Upper lobe of left lung (tissue), 6 donors: Measurements from ENCODE around the gene MATCAP1. TPM values are rescaled to one million over a fixed set of nuclear protein-coding genes. Genes with fewer than 3 reads are reported as not detected.
A peak's percentile ranks its signal among the peaks of the same experiment; 100 is the strongest.

ENCODE experiments used
- ATAC-seq, 2 donors: fragments of 200-7000 bp; cut with Tn5 transposase; one replicate each; pipeline ENCODE4 v1.9.1; 2022; ENCODE audit warnings: mild to moderate bottlenecking in 2 of 2, moderate library complexity in 2 of 2; ENCODE audit not compliant: low FRiP score in 2 of 2
- DNase-seq, 2 donors: peaks; one replicate each; pipeline ENCODE4 v3.0.0-alpha.2; 2019 to 2020
- H3K27ac ChIP-seq, 4 donors: fragments of 200-600 bp; sonication (generic); one replicate each; pipeline ENCODE4 v1.5.1; 2016 to 2019
- H3K27me3 ChIP-seq, 4 donors: fragments of 200-600 bp; sonication (generic); one replicate each; pipeline ENCODE4 v1.5.1; 2017 to 2019
- H3K36me3 ChIP-seq, 4 donors: fragments of 200-600 bp; sonication (generic); one replicate each; pipeline ENCODE4 v1.5.1; 2016 to 2019
- H3K4me1 ChIP-seq, 4 donors: fragments of 200-600 bp; sonication (generic); one replicate each; pipeline ENCODE4 v1.5.1; 2018 to 2019
- H3K4me3 ChIP-seq, 4 donors: fragments of 200-600 bp; sonication (generic); one replicate each; pipeline ENCODE4 v1.5.1; 2017 to 2019; ENCODE audit warnings: mild to moderate bottlenecking in 2 of 4, moderate library complexity in 1 of 4
- H3K9me3 ChIP-seq, 4 donors: fragments of 200-600 bp; sonication (generic); one replicate each; pipeline ENCODE4 v1.5.1; 2018 to 2019
- CTCF ChIP-seq, 6 experiments: fragments of 450-650 bp in 4 of 6; fragments of 200-600 bp in 2 of 6; sonication (generic) in 2 of 6; IDR thresholded peaks; one replicate each; pipeline ENCODE4 v1.5.1; 2016 to 2019; ENCODE audit warnings: antibody characterized with exemption in 6 of 6
- EP300 ChIP-seq, 4 donors: sonication (generic); formaldehyde crosslinking; IDR thresholded peaks; one replicate each; pipeline ENCODE4 v1.5.1; 2017; ENCODE audit warnings: antibody characterized with exemption in 4 of 4, control low read depth in 2 of 4
- POLR2A ChIP-seq, 4 donors: fragments of 450-650 bp; IDR thresholded peaks; one replicate each; pipeline ENCODE4 v1.5.1; 2016 to 2017; ENCODE audit warnings: antibody characterized with exemption in 4 of 4, mild to moderate bottlenecking in 2 of 4
- POLR2AphosphoS5 ChIP-seq, 2 donors: sonication (generic); formaldehyde crosslinking; IDR thresholded peaks; one replicate each; pipeline ENCODE4 v1.5.1; 2017; ENCODE audit warnings: antibody characterized with exemption in 2 of 2
- WGBS, 2 donors: methylation state at CpG; one replicate each; pipeline ENCODE4 v1.1.5; 2017 to 2018; 5-methylcytosine and 5-hydroxymethylcytosine counted together
- total RNA-seq, 6 donors: library from RNA; depleted of rRNA in 4 of 6; stranded (reverse); fragments of >200 nt in 4 of 6; gene quantifications; one replicate each; pipeline versions ENCODE4 v1.1.0 to v1.2.1, GENCODE V29; 2016 to 2021
- donor health status: DM: no; HTN: no; CAD: no; lungs with moderate emphysema.
- donor health status: DM: no; HTN: yes; CAD: no; lungs with severe emphysema.

Gene MATCAP1
- total RNA-seq, 6 donors from 2014 or later: 9.1 to 147 (median 31.1) TPM

GRCh38 chr16:67223992-67224391 lies 40.2 kb upstream of the MATCAP1 start:
- DNase-seq (no peak), ATAC-seq (no peak)
- no peaks in the 10 kb centered on the region for H3K27me3 ChIP-seq
- peaks cover 17 to 40% (median 29%) of the 10 kb centered on the region in 4 donors for H3K4me1 ChIP-seq
- H3K27ac ChIP-seq: peak overlapping the region in 2 of 4 donors; percentile 53 to 64
- TF ChIP-seq CTCF (IDR thresholded peaks at IDR 0.05): no peak
- TF ChIP-seq POLR2A (IDR thresholded peaks at IDR 0.05): no peak
- TF ChIP-seq POLR2AphosphoS5 (IDR thresholded peaks at IDR 0.05): no peak
- TF ChIP-seq EP300 (IDR thresholded peaks at IDR 0.05): no peak
- 44 to 53% methylated on average over 1 to 3 of the region's 3 CpGs for WGBS, 2 donors
- peaks cover 7 to 11% (median 9%) of the 10 kb centered on the region in 4 donors for H3K36me3 ChIP-seq
- no peak overlapping the region for H3K4me3 ChIP-seq
- H3K9me3 ChIP-seq: no peaks in the 10 kb centered on the region

GRCh38 chr16:67216612-67217490 lies 33.1 kb upstream of the MATCAP1 start:
- peak; percentile 71 to 76 for ATAC-seq
- H3K4me3 ChIP-seq: no peak overlapping the region

DNA sequence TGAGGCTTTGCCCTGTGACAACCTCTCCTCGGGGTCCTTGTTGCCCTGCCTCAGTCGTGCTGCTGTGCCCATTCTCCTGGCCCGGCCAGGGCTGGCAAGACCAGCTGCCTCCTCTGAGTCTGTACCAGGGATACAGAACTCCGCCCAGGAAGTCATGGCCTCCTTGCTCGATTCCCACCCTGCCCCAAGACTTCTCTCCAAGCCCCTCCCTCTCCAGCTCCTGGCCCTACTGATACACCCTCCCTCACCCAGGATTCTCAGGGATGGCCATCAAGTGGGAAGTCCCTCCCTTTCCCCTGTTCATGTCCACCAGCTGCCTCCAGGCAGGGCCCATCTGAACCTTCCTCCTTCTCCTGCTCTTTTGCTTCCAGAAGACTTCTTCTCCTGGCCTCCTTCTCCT lies 31.9 kb upstream of the MATCAP1 start:
- WGBS, 2 donors: 57 to 61% methylated on average over 5 of the region's 5 CpGs
- no peak overlapping the region for H3K4me3 ChIP-seq
- H3K4me1 ChIP-seq: peaks cover 23 to 34% (median 31%) of the 10 kb centered on the region in 4 donors
- peak overlapping the region in 3 of 4 donors; percentile 24 to 67 (median 32) for H3K27ac ChIP-seq
- DNase-seq: no peak
- ATAC-seq: no peak
- no peaks in the 10 kb centered on the region for H3K27me3 ChIP-seq
- TF ChIP-seq CTCF (IDR thresholded peaks at IDR 0.05) (no peak), POLR2AphosphoS5 (IDR thresholded peaks at IDR 0.05) (no peak), POLR2A (IDR thresholded peaks at IDR 0.05) (no peak), EP300 (IDR thresholded peaks at IDR 0.05) (no peak)
- no peaks in the 10 kb centered on the region for H3K9me3 ChIP-seq
- no peaks in the 10 kb centered on the region for H3K36me3 ChIP-seq

More at GRCh38 chr16:67216612-67217490, 33.1 kb upstream of the MATCAP1 start:
- peak in 1 of 2 donors; percentile 64 for DNase-seq
- TF ChIP-seq POLR2AphosphoS5 (IDR thresholded peaks at IDR 0.05): peak in 1 of 2 donors; percentile 35
- no peak for TF ChIP-seq CTCF (IDR thresholded peaks at IDR 0.05)
- TF ChIP-seq EP300 (IDR thresholded peaks at IDR 0.05): no peak
- TF ChIP-seq POLR2A (IDR thresholded peaks at IDR 0.05): peak in 1 of 4 donors; percentile 18
- 53% methylated on average over 18 of the region's 18 CpGs for WGBS, 2 donors
- H3K9me3 ChIP-seq: no peaks in the 10 kb centered on the region
- H3K36me3 ChIP-seq: no peaks in the 10 kb centered on the region
- peak overlapping the region; percentile 32 to 67 (median 41) for H3K27ac ChIP-seq
- H3K27me3 ChIP-seq: no peaks in the 10 kb centered on the region
- H3K4me1 ChIP-seq: peaks cover 23 to 34% (median 31%) of the 10 kb centered on the region in 4 donors

DNA sequence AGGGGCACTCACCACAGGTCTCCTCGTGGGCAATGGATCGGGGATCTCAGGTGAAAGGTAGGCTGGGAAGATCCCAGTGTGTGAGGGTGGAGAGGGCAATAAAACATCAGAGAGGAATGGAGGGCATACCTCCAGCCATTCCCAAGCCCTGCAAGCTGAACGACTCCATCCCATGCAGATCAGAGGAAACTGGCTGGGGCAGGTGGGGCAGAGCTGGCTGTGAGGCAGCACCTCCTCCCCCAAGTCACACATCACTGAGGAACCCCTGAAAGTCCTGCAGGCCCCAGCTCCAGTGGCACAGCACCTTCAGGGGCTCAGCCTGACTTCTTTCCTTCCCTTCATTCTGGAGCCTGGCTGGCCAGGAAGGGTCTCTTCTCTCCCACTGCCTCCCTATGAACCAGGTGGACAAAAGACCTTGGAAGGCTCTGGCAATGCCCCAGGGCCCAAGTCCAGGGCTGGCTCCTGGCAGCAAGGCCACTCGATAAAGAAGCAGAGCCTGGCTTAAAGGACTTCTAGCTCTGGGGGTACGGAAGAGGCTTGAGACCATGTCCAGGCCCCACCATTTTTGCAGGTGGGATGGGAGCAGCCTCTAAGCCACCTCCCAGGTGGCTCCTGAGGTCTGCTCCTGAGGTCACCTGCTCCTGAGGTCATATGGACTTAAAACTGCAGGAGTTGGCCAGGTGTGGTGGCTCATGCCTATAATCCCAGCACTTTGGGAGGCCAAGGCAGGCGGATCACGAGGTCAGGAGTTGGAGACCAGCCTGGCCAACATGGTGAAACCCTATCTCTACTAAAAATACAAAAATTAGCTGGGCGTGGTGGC lies 29.6 kb upstream of the MATCAP1 start:
- no peak for TF ChIP-seq POLR2A (IDR thresholded peaks at IDR 0.05)
- TF ChIP-seq EP300 (IDR thresholded peaks at IDR 0.05): no peak
- TF ChIP-seq POLR2AphosphoS5 (IDR thresholded peaks at IDR 0.05): no peak
- TF ChIP-seq CTCF (IDR thresholded peaks at IDR 0.05): no peak
- H3K36me3 ChIP-seq: no peaks in the 10 kb centered on the region
- H3K4me3 ChIP-seq: no peak overlapping the region
- H3K27ac ChIP-seq: peak overlapping the region in 1 of 4 donors; percentile 14
- H3K9me3 ChIP-seq: no peaks in the 10 kb centered on the region
- DNase-seq: no peak
- ATAC-seq: no peak
- 77 to 86% methylated on average over 8 of the region's 8 CpGs for WGBS, 2 donors
- H3K27me3 ChIP-seq: no peaks in the 10 kb centered on the region
- H3K4me1 ChIP-seq: peaks cover 23 to 34% (median 31%) of the 10 kb centered on the region in 4 donors
